Gastrocnemius medialis (tissue), 4 donors: ENCODE measurements around the gene MEIS2.

Experiments used
- CTCF ChIP-seq, 5 experiments: fragments of 450-650 bp in 3 of 5; fragments of 200-600 bp in 2 of 5; sonication (generic) in 2 of 5; IDR thresholded peaks in 4 of 5; conservative IDR thresholded peaks in 1 of 5; 1 replicate in 4 of 5; 2 replicates in 1 of 5; pipeline ENCODE4 v1.5.1; 2016 to 2019; ENCODE audit warnings: antibody characterized with exemption in 5 of 5, mild to moderate bottlenecking in 3 of 5, moderate library complexity in 3 of 5
- POLR2A ChIP-seq, 2 donors: fragments of 450-650 bp; IDR thresholded peaks; one replicate each; pipeline ENCODE4 v1.6.1; 2017; ENCODE audit warnings: antibody characterized with exemption in 2 of 2, mild to moderate bottlenecking in 2 of 2, moderate library complexity in 2 of 2

GRCh38 chr15:36965570-36966342, 134.6 kb downstream of the MEIS2 start:
- no peak for TF ChIP-seq CTCF (IDR thresholded peaks at IDR 0.05 in 4 of 5, conservative IDR thresholded peaks at IDR 0.05 in 1 of 5)
- TF ChIP-seq POLR2A (IDR thresholded peaks at IDR 0.05) = no peak
